Peyer's patch (tissue), 4 donors: ENCODE measurements around the gene GMCL1.

Experiments
- POLR2A ChIP-seq, 2 donors: fragments of 450-650 bp; IDR thresholded peaks; one replicate each; pipeline ENCODE4 v1.5.1; 2017; ENCODE audit warnings: antibody characterized with exemption in 2 of 2, mild to moderate bottlenecking in 2 of 2, moderate library complexity in 2 of 2
- TF ChIP-seq, protein P1 (sequence below), 6 experiments: fragments of 450-650 bp in 4 of 6; fragments of 200-600 bp in 2 of 6; sonication (generic) in 1 of 6; IDR thresholded peaks; one replicate each; pipeline ENCODE4 v1.5.1; 2017 to 2019; ENCODE audit warnings: antibody characterized with exemption in 6 of 6, mild to moderate bottlenecking in 3 of 6, moderate library complexity in 1 of 6

DNA sequence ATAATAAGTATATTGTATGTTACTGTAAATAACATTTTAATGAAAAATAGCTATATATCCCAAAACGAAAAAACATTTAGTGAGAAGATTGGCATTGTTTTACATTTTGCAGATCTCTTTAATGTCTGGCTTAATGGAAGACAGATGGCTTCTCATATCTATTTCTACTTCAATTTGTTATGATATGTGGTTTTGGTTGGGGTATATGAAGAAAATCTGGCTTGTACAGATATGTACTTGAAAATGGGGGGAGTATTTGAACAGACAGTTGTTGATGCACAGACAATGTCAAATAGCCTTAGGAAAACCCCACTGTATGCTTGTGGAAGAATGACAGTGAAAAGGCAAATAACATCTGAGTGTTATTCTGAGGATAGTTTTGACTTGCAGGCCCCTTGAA is 23.6 kb upstream of the GMCL1 start:
- no peak for TF ChIP-seq POLR2A (IDR thresholded peaks at IDR 0.05)
- TF ChIP-seq, protein P1, sequence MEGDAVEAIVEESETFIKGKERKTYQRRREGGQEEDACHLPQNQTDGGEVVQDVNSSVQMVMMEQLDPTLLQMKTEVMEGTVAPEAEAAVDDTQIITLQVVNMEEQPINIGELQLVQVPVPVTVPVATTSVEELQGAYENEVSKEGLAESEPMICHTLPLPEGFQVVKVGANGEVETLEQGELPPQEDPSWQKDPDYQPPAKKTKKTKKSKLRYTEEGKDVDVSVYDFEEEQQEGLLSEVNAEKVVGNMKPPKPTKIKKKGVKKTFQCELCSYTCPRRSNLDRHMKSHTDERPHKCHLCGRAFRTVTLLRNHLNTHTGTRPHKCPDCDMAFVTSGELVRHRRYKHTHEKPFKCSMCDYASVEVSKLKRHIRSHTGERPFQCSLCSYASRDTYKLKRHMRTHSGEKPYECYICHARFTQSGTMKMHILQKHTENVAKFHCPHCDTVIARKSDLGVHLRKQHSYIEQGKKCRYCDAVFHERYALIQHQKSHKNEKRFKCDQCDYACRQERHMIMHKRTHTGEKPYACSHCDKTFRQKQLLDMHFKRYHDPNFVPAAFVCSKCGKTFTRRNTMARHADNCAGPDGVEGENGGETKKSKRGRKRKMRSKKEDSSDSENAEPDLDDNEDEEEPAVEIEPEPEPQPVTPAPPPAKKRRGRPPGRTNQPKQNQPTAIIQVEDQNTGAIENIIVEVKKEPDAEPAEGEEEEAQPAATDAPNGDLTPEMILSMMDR (IDR thresholded peaks at IDR 0.05): no peak
